ENCODE measurements around the gene RHBDF2.

GRCh38 chr17:76473541-76473985 is 27.7 kb downstream of the RHBDF2 start:
- TF ChIP-seq CTCF (optimal IDR thresholded peaks at IDR 0.05 in 1 of 3, IDR thresholded peaks at IDR 0.05 in 1 of 3, conservative IDR thresholded peaks at IDR 0.05 in 1 of 3; ENCODE audit: extremely low read depth in 1 of 3, insufficient read depth in 2 of 3, low read length in 3 of 3), result peak; percentile 20 to 54 (median 49)
- no peak for TF ChIP-seq EZH2 (IDR thresholded peaks at IDR 0.05; ENCODE audit: low read length)

Measured in keratinocyte (primary cell).